GM12875 (cell line): ENCODE data around the gene PTGER1.
"Not testable (repeated sequence)": the region's sequence is repeated elsewhere in the genome, so short reads cannot be mapped to it uniquely, and the experiment has no call there.

Experiments used
- H3K4me3 ChIP-seq: one replicate; pipeline ENCODE4 v1.5.1; 2011; ENCODE audit warnings: low read depth, low read length, control low read depth
- TF ChIP-seq, protein P1 (sequence below): IDR thresholded peaks from 2 replicates; pipeline ENCODE4 v1.5.1; 2011; ENCODE audit warnings: low read depth, mild to moderate bottlenecking, control low read depth, inconsistent platforms, low read length, moderate library complexity, borderline replicate concordance; ENCODE audit not compliant: insufficient read depth

The PTGER1 gene

DNA sequence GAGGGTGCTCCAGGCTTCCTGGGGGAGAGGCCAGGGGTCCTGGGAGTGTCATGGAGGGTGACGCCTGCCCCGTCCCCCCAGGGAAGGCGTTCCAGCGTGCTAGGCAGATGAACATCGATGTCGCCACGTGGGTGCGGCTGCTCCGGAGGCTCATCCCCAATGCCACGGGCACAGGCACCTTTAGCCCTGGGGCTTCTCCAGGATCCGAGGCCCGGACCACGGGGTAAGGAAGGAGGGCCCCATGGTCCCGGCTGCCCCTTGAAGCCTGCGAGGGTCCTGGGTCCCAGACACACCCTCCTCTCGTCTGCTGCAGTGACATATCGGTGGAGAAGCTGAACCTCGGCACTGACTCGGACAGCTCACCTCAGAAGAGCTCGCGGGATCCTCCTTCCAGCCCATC, 11.4 kb downstream of the PTGER1 start:
- no peak overlapping the region for H3K4me3 ChIP-seq
- TF ChIP-seq, protein P1, sequence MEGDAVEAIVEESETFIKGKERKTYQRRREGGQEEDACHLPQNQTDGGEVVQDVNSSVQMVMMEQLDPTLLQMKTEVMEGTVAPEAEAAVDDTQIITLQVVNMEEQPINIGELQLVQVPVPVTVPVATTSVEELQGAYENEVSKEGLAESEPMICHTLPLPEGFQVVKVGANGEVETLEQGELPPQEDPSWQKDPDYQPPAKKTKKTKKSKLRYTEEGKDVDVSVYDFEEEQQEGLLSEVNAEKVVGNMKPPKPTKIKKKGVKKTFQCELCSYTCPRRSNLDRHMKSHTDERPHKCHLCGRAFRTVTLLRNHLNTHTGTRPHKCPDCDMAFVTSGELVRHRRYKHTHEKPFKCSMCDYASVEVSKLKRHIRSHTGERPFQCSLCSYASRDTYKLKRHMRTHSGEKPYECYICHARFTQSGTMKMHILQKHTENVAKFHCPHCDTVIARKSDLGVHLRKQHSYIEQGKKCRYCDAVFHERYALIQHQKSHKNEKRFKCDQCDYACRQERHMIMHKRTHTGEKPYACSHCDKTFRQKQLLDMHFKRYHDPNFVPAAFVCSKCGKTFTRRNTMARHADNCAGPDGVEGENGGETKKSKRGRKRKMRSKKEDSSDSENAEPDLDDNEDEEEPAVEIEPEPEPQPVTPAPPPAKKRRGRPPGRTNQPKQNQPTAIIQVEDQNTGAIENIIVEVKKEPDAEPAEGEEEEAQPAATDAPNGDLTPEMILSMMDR, result no peak

DNA sequence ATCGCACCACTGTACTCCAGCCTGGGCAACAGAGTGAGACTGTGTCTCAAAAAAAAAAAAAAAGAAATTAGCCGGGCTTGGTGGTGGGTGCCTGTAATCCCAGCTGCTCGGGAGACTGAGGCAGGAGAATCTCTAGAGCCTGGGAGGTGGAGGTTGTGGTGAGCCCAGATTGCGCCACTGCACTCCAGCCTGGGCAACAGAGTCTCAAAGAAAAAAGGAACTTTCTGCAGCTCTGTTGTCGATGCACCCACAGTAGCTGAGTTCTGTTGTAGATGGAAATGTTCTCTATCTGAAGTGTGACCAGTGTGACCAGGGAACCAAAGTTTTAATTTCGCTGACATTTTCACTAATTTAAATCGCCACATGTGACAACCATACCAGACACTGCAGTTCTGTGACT, 12.8 kb downstream of the PTGER1 start:
- not testable (repeated sequence) for H3K4me3 ChIP-seq

- no peak overlapping the region for H3K4me3 ChIP-seq
- TF ChIP-seq, protein P1, result no peak
These were observed 14.2 kb downstream of the PTGER1 start for GRCh38 chr19:14460935-14461334.

- H3K4me3 ChIP-seq, result no peak overlapping the region
- TF ChIP-seq, protein P1, result no peak
These were observed 15.5 kb downstream of the PTGER1 start for GRCh38 chr19:14459703-14460102.

DNA sequence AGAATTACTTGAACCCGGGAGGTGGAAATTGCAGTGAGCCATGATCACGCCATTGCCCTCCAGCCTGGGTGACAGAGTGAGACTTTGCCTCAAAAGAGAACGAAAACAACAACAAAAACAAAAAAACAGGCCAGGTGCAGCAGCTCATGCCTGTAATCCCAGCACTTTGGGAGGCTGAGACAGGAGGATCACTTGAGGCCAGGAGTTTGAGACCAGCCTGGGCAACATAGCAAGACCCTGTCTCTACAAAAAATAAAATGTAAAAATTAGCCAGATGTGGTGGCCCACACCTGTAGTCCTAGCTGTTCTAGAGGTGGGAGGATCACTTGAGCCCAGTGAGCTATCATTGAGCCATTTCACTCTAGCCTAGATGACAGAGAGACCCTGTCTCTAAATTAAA, 22.9 kb downstream of the PTGER1 start:
- H3K4me3 ChIP-seq, result not testable (repeated sequence)

- TF ChIP-seq, protein P1, result no peak
- no peak overlapping the region for H3K4me3 ChIP-seq
These were observed 24.3 kb downstream of the PTGER1 start for GRCh38 chr19:14450876-14451275.

- TF ChIP-seq, protein P1, result no peak
- H3K4me3 ChIP-seq, result no peak overlapping the region
These were observed 24.8 kb downstream of the PTGER1 start for GRCh38 chr19:14450168-14450874.

DNA sequence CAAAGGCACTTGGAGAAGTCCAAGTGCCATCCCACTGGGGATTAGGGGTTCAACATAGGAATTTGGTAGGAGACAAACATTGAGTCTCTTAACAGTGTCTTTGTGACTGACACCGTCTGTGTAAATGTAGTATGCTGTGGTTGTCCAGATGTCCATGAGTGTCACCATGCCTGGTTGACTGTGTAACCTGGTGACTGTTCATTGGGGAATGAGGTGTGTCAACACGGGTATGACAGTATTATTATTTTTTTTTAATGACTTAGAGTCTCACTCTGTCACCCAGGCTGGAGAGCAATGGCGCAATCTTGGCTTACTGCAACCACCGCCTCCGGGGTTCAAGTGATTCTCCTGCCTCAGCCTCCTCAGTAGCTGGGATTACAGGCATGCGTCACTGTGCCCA, 25.8 kb downstream of the PTGER1 start:
- TF ChIP-seq, protein P1, result no peak
- H3K4me3 ChIP-seq, result no peak overlapping the region
